Dendritic cell treated with granulocyte-macrophage colony-stimulating factor and Interleukin-4, amounts not matched to agents 40 ng/mL and 50 ng/mL, for 4 days (primary cell): Measurements from ENCODE around the gene HIRA.

Experiments
- H3K27ac Mint-ChIP-seq: one replicate; pipeline ENCODE4 v1.8.0; 2022; ENCODE audit warnings: mild to moderate bottlenecking, mixed read lengths
- H3K27me3 Mint-ChIP-seq: one replicate; pipeline ENCODE4 v1.8.0; 2022; ENCODE audit warnings: mild to moderate bottlenecking, mixed read lengths
- H3K36me3 Mint-ChIP-seq: one replicate; pipeline ENCODE4 v1.8.0; 2022; ENCODE audit warnings: low read depth, mixed read lengths
- H3K4me1 Mint-ChIP-seq: one replicate; pipeline ENCODE4 v1.8.0; 2022; ENCODE audit warnings: low read depth, mixed read lengths
- H3K4me3 Mint-ChIP-seq: one replicate; pipeline ENCODE4 v1.8.0; 2022; ENCODE audit warnings: mild to moderate bottlenecking, moderate library complexity, mixed read lengths
- H3K9me3 Mint-ChIP-seq: one replicate; pipeline ENCODE4 v1.8.0; 2022; ENCODE audit warnings: mixed read lengths
- intact Hi-C: fragments of 100-400 bp; cut with micrococcal nuclease; formaldehyde crosslinking; loops from one replicate; pipeline ENCODE4 v1.15.0; 2022

The HIRA gene

DNA sequence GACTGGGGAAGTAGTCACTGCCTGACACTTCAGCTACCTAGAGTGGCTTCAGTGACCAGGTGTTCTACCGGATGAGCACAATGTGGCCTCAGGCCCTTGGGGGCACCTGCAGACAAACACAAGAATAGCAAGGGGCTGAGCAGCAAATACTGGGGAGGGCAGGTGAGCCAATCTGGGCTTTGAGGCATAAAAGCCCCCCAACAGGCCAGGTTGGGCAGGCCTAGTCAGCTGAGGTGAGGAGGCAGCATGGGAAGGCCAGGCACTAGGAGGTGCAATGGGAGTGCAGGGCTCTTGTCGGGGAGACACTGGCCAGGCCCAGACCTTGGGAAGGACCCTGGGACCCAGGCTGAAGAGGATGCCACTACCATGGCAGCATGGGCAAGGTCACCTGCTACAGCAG, 38.5 kb upstream of the HIRA start:
- Mint-ChIP-seq H3K27me3 (no peaks in the 10 kb centered on the region), H3K27ac (no peak overlapping the region), H3K4me1 (no peaks in the 10 kb centered on the region), H3K36me3 (peaks cover 98% of the 10 kb centered on the region), H3K4me3 (no peak overlapping the region), H3K9me3 (no peaks in the 10 kb centered on the region)
- intact Hi-C loops, result loop anchor here (10.0 kb wide), 1 partner anchor 325 kb away; the partner anchor contains the start of gene ESS2

DNA sequence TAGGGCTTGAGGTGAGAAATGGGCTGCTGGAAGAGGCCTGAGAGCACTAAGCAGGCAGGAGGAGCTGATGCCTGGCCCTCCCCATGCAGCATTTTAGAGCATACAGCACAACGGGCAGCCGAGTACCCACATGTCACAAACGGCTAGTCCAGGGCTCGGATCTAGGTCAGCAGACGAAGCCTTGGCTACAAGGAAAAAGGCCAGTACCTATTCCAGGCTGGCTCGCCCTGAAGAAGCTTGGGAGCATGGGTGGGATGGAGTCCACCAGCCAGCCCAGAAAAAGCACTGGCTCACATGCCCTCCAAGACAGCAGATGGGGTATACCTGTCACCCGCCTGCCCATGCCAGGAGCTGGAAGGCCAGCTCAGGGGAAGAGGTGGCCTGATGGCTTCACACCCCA, 37.9 kb upstream of the HIRA start:
- Mint-ChIP-seq H3K4me1 (no peaks in the 10 kb centered on the region), H3K4me3 (no peak overlapping the region), H3K36me3 (peaks cover 99% of the 10 kb centered on the region), H3K27ac (no peak overlapping the region), H3K9me3 (no peaks in the 10 kb centered on the region), H3K27me3 (no peaks in the 10 kb centered on the region)
- intact Hi-C loops, result no loop called here

DNA sequence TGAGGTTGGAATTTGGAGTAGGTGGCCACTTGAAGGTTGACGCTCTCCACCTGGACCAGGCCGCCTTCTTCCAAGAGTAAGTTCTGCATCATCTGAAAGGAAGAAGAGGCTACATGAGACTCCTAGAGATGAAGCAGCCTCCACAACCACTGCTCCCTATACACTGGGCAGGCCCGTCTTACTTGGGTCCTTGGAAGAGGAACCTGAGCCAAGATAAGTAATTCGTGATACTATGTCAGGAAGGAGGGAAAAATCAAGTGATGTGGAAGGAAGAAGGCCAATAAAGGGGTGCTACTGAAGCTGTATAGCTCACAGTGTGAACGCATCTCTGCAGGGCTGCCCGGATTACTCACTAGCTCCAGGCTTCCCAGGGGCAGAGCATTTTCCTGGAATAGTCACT, 36.4 kb upstream of the HIRA start:
- Mint-ChIP-seq H3K4me3 (no peak overlapping the region), H3K4me1 (no peaks in the 10 kb centered on the region)

DNA sequence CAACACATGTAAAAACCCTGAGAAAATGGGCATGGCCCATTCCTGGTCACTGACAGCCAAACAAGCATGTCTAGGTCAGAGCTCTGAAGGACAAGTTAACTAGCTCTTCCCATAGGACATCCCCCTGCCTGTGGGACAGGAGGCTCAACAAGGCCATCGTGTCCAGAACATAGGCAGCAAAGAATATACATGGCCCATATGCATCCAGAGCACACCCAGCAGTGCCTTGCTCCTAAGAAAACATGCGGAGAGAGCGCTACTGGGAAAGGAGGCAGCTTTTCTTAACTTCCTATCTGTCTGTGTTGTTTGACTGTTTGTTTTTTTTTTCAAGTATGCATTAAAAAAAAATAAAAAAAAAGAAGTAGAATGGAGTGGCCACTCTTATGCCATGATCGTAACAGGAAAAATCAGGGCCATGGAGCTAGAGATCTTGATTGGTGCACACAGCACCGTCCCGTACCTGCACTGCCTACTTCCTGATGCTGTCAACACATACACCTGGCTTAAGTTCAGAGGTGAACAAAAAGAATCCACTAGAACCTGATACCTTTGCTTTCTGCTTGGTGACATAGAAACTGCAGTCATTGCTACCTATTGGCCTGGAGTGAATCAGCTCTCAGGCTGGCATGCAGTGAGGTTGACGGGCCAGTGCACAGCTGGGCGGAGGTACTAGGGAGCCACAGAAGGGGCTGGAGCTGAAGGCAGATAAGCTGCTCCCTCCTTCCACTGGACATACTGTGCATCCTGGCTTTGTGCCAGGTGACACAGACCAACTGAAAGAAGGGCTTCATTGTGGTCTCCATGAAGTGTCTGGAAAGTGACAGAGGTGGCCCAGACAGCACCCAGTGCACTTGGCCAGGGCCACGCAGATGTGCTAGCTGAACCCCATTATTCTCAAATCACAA, 35.6 kb upstream of the HIRA start:
- peaks cover 100% of the 10 kb centered on the region for H3K36me3 Mint-ChIP-seq
- no peaks in the 10 kb centered on the region for H3K27me3 Mint-ChIP-seq
- H3K4me1 Mint-ChIP-seq, result no peaks in the 10 kb centered on the region
- no peak overlapping the region for H3K4me3 Mint-ChIP-seq
- H3K9me3 Mint-ChIP-seq, result no peaks in the 10 kb centered on the region
- H3K27ac Mint-ChIP-seq, result no peak overlapping the region
- intact Hi-C loops, result no loop called here

More for the DNA sequence above, 36.4 kb upstream of the HIRA start:
- Mint-ChIP-seq H3K36me3 (peaks cover 100% of the 10 kb centered on the region), H3K27me3 (no peaks in the 10 kb centered on the region), H3K27ac (no peak overlapping the region), H3K9me3 (no peaks in the 10 kb centered on the region)
- intact Hi-C loops, result no loop called here

DNA sequence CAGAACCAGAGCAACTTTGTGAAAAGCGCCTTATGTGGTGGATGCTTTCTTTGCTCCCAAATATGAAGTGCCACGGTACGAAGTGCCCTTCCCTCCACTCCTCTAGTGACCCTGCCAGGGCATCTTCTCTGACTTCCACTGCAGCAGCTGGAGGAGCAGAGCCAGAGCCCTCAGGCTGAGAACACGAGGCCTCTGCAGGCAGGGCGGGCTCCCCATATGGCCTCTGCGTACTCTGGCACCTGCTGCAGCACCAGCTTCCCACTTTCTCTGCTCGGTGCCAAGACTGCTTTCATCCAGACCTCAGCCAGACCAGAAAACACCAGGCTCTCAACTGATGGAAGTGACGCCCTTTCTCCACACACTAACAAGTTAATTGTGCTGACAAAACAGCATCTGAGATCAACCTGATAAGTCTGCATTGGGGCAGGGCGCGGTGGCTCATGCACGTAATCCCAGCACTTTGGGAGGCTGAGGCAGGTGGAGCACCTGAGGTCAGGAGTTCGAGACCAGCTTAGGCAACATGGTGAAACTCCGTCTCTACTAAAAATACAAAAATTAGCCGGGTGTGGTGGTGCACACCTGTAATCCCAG, 34.7 kb upstream of the HIRA start:
- H3K4me1 Mint-ChIP-seq, result no peaks in the 10 kb centered on the region
- intact Hi-C loops, result no loop called here
- H3K9me3 Mint-ChIP-seq, result no peaks in the 10 kb centered on the region
- no peaks in the 10 kb centered on the region for H3K27me3 Mint-ChIP-seq
- no peak overlapping the region for H3K4me3 Mint-ChIP-seq
- H3K36me3 Mint-ChIP-seq, result peaks cover 100% of the 10 kb centered on the region
- no peak overlapping the region for H3K27ac Mint-ChIP-seq

DNA sequence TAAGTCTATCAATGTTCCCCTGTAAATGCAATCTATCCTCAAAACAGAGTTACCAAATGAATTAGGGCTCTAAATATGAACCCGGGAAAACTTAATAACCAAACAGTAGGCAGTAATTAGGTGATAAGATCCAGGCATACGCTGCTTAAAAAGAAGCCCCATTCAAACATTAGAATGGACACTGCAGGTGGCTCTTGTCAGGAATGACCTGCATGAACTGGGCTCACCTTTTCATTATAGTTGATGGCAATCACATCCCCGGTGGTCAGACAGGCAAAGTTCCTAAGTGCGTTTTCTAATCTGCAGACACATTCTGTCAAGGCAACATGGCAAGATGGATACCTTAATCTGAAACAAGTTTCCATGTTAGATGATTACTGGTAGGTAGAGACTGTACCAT, 33.4 kb upstream of the HIRA start:
- Mint-ChIP-seq H3K4me1 (no peaks in the 10 kb centered on the region), H3K27me3 (no peaks in the 10 kb centered on the region), H3K4me3 (no peak overlapping the region), H3K36me3 (peaks cover 99% of the 10 kb centered on the region), H3K27ac (no peak overlapping the region), H3K9me3 (no peaks in the 10 kb centered on the region)
- intact Hi-C loops, result no loop called here

DNA sequence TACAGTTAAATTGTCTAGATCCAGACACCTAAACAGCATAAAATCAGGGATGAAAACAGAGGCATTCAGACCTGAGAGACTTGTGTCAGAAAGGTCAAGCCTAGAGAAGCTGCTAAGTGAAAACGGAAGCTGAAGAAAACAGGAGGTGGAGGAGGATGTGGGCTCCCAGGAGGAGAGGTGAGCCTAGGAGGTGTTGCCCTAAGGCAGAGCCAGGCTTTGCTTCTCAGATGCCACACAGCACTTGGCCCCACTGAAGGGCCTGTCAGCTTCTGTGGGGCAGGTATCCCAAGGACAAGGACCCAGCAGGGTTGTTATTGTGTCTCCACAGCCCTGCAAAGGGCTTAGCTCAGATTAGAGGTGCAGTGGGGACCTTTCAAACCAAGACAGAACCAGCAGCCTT, 33.0 kb upstream of the HIRA start:
- Mint-ChIP-seq H3K27ac (no peak overlapping the region), H3K27me3 (no peaks in the 10 kb centered on the region), H3K4me3 (no peak overlapping the region), H3K36me3 (peaks cover 99% of the 10 kb centered on the region), H3K9me3 (no peaks in the 10 kb centered on the region), H3K4me1 (no peaks in the 10 kb centered on the region)
- intact Hi-C loops, result no loop called here

DNA sequence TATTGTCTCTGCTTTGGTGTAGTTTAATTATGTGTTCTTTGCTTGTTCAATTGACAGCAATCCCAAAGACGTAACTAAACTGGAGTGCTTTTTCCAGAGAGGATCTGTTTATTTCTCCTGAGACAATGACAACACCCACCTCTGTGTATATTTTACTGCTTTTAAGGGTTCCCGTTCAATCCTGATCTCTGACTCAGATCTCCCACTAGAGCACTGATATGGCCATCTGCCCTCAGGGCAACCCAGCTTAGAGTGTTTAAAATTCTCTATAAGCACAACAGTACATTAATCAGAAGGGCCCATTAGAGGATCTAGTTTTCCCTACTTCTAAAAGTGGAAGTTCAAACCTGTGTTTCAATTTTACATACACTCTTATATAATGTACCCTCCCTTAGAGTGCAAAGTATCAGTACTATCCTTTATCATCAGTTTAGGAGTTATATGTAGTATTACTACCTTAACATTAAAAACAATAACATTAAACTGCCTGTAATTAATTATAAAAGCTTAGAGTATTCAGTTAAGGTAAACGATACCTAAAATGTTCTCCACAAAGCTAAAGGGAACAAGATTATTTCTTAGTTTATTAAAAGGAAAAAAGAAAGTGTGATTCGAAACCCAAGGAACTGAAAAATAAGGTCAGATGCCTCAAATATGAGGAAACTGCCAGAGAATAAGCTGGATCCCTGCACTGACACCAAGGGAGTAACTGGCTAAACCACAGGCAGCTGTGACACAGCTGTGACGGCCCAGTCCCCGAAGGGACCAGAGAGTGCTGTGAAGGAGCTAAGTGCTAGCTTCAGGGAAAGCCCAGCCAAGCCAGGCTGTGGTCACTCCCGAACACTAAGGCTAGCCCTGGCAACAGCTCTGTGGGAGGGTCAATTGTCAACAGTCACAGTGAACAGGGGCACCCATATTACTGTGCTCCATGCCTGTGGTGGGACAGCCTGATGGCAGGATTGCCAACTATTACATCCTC, 32.2 kb upstream of the HIRA start:
- Mint-ChIP-seq H3K4me3 (no peak overlapping the region), H3K9me3 (no peaks in the 10 kb centered on the region), H3K36me3 (peaks cover 97% of the 10 kb centered on the region), H3K27ac (no peak overlapping the region), H3K27me3 (no peaks in the 10 kb centered on the region), H3K4me1 (no peaks in the 10 kb centered on the region)
- intact Hi-C loops, result no loop called here

DNA sequence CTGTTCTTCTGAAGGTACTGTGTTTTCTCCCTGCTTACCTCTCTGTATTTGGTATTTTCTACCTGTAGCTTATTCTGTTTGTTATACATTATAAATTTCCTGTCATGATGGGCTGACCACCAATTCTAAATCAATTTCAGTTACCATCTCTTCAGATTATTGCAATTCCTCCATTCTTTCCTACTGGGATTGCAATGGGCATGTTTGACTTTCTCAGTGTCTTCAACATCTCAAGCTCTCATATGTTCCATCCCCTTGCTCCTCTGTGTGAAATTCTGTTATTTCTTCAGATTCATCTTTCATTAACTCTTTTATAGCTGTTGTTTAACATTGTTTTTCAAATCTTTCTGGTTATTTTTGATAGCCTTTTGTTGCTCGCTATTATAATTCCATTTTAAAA, 31.5 kb upstream of the HIRA start:
- H3K9me3 Mint-ChIP-seq, result no peaks in the 10 kb centered on the region
- no peak overlapping the region for H3K27ac Mint-ChIP-seq
- peaks cover 96% of the 10 kb centered on the region for H3K36me3 Mint-ChIP-seq
- no peaks in the 10 kb centered on the region for H3K27me3 Mint-ChIP-seq
- no peaks in the 10 kb centered on the region for H3K4me1 Mint-ChIP-seq
- intact Hi-C loops, result no loop called here
- no peak overlapping the region for H3K4me3 Mint-ChIP-seq

DNA sequence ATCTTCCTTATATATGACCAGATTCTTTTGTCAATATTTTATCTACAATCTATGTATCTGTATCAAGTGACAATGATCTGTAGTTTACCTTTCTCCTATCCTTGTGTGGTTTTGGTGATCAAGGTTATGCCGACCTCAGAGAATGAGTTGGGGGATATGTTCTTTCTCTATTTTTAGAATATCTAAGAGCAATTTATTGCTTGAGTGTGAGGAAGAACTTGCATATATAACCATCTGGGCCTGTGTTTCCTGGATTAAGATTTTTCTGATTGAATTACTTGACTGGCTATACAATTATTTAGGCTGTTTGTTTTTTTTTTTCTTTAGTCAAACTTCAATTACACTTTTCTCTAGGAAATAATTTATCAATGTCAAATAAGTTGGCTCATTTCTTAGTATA, 30.0 kb upstream of the HIRA start:
- Mint-ChIP-seq H3K4me1 (no peaks in the 10 kb centered on the region), H3K9me3 (no peaks in the 10 kb centered on the region), H3K36me3 (peaks cover 96% of the 10 kb centered on the region), H3K27me3 (no peaks in the 10 kb centered on the region), H3K4me3 (no peak overlapping the region), H3K27ac (no peak overlapping the region)
- intact Hi-C loops, result no loop called here

DNA sequence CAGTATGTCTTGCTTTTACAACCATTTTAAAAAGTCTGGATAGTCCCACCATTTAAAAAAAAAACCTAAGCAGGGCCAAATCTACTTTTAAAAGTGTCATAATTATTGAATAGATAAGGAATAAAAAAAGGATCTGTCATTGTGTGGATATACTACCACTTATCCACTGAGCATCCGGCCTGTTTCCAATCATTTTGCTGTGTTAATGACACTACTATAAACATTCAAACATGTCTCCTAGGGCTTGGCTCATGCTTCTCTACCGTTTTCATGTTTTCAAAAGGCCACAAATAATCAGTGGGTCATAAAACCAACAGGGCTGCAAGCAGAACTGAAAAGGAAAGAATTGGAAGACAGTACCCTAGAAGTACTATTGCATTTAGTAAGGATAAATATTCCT, 28.5 kb upstream of the HIRA start:
- no peak overlapping the region for H3K4me3 Mint-ChIP-seq
- intact Hi-C loops, result no loop called here
- no peak overlapping the region for H3K27ac Mint-ChIP-seq
- H3K4me1 Mint-ChIP-seq, result no peaks in the 10 kb centered on the region
- H3K9me3 Mint-ChIP-seq, result no peaks in the 10 kb centered on the region
- H3K27me3 Mint-ChIP-seq, result no peaks in the 10 kb centered on the region
- H3K36me3 Mint-ChIP-seq, result peaks cover 96% of the 10 kb centered on the region

DNA sequence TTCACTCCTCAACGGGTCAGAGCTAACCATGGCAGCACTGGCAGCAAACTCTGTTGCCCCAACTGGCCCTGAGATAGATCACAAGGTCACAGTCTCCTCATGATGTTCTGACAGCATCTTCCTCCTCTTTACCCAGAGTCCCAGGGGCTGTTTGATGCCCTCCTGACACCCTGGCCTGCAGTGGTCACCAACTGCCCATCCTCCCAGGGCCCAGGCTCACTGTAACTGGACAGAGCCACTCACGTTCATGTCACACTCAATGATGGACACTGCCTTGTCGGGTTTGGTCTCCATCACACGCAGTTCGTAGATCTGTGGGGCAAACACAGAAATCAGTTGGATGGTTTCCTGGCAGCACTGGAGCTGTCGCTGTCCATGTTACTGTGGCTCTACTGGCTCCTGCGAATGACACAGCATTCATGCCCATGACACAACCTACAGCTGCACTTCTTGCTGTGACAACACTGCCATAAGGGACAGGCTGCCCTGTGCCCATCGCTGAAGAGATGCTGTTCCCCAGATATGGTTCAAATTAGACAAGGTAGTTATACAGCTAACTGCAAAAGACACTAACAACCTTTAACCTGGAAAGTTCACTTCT, 26.4 kb upstream of the HIRA start:
- Mint-ChIP-seq H3K27ac (no peak overlapping the region), H3K27me3 (no peaks in the 10 kb centered on the region), H3K4me3 (no peak overlapping the region), H3K36me3 (peaks cover 96% of the 10 kb centered on the region), H3K4me1 (no peaks in the 10 kb centered on the region), H3K9me3 (no peaks in the 10 kb centered on the region)
- intact Hi-C loops, result no loop called here

DNA sequence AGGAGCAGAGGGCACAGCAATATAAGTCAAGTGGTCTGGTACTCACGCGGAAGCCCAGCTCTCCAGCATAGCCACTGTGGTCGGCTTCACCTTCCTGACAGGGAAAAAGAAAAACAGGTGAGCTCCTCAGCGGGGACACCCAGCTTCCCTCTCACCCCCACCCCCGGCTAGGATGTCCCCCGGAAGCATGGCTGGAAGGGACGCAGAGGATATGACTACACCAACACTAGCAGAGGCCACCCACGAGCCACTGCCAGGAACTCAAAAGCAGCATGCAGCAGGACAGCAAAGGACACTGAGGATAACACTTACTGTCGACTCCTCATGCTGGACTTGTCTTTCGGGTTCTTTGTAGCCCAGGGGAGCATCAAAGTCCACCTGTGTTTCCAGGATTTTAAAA, 25.0 kb upstream of the HIRA start:
- H3K27me3 Mint-ChIP-seq, result no peaks in the 10 kb centered on the region
- intact Hi-C loops, result no loop called here
- H3K36me3 Mint-ChIP-seq, result peaks cover 96% of the 10 kb centered on the region
- no peak overlapping the region for H3K27ac Mint-ChIP-seq
- H3K4me3 Mint-ChIP-seq, result no peak overlapping the region
- H3K9me3 Mint-ChIP-seq, result no peaks in the 10 kb centered on the region
- no peaks in the 10 kb centered on the region for H3K4me1 Mint-ChIP-seq
